Glomerular visceral epithelial cell (primary cell): ENCODE measurements around the gene CBL.
"Not testable (repeated sequence)": the region's sequence is repeated elsewhere in the genome, so short reads cannot be mapped to it uniquely, and the experiment has no call there.

Experiments
- DNase-seq: peaks from one replicate; pipeline ENCODE4 v3.0.0-alpha.2; 2016; ENCODE audit errors: extremely low spot score

CBL gene

DNA sequence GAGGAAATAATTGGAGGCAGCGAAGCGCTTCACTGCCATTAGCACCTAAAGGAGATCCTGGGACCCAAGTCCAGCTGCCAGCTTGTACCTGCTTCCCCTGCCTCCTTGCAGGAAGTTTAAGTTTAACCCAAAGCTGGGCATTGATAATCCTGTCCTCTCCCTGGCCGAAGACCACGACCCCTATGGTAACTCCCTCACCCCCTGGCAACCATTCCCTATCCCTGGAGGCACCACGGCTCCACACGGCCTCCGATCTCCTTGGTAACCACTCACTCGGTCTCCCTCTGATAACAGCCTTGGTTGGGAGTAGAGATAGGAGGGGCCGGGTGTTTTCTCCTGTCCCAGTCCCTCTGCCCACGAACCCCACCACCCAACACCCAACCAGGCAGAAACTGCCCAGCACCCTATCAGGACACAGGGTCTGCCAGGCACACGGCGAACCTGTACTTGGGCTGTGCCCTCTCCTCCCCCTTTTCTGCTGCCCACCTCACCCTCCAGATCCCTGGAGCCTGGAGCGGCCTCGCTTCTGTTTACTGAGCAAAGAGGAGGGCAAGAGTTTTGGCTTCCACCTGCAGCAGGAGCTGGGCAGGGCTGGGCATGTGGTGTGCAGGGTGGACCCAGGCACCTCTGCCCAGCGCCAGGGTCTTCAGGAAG lies 20.0 kb upstream of the CBL start:
- DNase-seq, result no peak

DNA sequence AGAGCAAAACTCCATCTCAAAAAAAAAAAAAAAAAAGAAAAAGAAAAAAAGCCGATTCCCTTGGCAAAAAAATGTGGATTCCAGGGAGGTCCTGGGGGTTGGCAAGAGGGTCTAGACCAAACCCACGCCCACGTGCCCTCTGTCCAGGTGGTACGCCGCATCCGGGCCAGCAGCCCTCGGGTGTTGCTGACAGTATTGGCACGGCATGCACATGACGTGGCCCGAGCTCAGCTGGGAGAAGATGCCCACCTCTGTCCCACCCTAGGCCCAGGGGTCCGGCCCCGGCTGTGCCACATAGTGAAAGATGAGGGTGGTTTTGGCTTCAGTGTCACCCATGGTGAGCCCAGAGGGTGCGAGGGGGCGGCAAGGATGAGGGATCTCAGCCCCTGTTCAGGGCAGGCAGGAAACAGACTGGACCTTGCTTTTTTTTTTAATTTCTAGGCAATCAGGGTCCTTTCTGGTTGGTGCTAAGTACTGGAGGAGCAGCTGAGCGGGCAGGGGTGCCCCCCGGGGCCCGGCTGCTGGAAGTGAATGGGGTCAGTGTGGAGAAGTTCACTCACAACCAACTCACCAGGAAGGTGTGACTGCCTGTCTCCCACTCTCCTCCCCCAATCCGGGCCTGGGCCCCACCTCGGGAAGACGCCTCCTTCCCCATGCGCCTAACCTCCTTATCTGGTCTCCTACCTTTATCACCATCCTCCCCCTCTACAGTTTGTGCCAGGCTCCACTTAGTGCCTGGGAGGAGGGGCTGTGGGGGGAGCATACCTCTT lies 18.8 kb upstream of the CBL start:
- DNase-seq, result no peak

DNA sequence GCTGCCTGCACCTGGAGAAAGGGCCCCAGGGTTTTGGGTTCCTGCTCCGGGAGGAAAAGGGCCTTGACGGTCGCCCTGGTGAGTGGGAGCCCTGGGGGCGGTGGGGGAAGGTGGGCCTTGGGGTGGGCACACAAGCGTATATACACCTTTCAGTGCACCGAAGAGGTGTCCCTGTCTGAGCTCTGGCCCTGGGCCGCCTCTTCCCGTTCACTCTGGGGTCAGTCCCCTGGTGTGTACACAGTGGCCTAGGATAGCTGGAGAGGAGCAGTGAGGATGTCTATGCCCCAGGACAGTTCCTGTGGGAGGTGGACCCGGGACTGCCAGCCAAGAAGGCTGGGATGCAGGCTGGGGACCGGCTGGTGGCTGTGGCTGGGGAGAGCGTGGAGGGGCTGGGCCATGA lies 18.1 kb upstream of the CBL start:
- DNase-seq, result no peak

DNA sequence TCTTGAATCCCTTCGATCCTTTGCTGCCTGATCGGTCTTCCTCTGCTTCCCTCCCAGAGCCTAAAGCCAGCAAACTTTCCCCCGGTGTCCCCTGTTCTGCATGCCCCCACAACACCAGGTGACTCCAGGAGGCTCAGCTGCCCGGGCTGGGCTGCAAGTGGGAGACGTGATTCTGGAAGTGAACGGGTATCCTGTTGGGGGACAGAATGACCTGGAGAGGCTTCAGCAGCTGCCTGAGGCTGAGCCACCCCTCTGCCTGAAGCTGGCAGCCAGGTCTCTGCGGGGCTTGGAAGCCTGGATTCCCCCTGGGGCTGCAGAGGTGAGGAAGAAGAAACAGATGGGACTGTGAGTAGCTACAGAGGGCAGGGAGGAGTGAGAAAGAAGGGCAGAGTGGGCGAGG lies 17.3 kb upstream of the CBL start:
- no peak for DNase-seq

DNA sequence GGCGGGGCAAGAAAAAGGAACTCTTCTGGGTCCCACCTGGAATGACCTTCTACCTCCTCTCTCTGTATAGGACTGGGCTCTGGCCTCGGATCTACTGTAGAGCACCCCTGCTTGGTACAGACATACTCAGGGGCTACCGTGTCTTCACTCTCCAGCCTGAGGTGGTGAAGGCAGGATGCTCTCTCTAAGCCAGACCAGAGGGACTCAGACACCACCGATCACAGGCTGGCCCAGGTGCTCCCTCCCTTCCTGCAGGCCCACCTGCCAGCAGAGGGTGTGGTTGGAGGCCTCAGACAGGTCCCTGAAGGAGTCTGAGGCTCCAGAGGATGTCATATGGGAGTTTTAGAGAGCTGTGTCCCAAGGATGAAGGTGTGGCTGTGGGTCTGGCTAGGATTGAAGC lies 16.7 kb upstream of the CBL start:
- DNase-seq, result no peak

DNA sequence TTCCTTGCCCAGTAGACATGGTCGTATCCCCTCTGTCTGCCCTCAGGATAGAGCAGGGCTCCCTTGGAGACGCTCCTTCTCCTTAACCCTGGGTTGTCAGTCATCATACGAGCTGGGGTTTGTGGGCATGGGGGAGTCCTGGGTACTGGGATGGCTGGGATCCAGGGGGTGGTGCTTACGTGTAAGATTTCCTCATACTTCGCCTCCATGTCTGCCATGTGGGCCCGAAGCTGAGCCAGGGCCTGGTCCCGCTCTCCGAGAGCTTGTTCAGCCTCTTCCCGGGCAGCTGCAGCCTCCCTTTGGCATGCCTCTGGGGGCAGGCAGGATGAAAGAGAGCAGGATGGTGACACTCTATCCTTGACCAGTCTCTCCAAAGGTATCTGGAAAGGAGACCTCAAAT lies 15.6 kb upstream of the CBL start:
- DNase-seq, result no peak

DNA sequence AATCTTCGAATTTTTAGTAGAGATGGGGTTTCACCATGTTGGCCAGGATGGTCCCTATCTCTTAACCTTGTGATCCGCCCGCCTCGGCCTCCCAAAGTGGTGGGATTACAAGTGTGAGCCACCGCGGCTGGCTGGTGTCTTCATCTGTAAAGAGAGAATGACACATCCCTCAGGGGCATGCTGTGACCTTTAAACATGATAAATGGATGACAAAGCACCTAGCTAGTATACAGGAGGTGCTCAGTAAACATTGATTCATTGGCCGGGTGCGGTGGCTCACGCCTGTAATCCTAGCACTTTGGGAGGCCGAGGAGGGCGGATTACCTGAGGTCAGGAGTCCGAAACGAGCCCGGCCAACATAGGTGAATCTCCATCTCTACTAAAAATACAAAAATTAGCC lies 14.9 kb upstream of the CBL start:
- not testable (repeated sequence) for DNase-seq

DNA sequence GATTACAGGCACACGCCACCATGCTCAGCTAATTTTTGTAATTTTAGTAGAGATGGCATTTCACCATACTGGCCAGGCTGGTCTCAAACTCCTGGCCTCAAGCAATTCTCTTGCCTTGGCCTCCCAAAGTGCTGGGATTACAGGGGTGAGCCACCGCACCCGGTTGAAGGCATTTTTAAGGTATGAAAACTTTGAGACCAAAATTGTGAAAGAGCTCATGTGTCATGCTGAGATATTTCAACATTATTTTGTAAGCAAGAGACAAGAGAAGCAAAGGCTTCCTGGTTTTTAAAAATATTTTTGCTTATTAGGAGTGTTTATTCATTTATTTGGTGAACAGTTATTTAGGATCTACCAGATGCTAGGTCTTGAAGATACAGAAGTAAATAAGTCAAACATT lies 14.0 kb upstream of the CBL start:
- DNase-seq, result no peak

DNA sequence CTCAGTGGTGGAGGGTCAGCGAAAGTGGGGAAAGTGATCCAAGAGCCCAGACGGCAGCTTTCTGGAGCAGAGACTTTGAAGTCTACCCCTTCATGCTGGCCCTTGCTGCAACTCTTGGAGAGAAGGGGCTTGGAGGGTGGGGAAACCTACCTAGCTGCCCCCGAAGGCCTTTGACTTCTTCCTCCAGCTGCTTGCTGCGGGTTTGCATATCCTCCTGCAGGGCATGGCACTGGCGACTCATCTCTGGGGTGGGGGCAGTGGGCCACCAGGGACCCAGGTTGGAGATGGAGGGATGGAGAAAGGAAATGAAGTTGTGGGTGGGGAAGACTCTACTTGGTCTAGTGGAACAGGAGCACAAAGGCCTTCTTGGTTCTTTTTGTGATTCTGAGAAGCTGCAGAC lies 13.1 kb upstream of the CBL start:
- DNase-seq, result no peak

DNA sequence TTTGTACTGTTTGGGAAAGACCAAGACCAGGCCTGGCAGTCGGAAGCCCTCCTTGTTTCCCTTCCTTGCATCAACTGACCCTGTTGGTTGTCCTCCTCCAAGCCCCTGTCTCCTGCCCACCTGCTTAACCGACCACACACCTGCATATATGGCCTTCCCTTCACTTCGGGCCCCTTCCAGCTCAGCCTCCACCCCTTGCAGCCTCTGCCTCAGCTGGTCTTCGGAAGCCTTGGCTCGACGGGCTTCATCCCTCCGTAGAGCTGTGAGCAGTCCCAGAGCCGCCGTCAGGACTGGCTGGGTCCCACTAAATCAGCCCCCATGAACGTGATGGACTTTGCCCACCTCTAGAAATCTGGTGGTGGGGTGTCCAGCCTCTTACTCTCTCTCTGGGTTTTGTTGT lies 12.5 kb upstream of the CBL start:
- no peak for DNase-seq

DNA sequence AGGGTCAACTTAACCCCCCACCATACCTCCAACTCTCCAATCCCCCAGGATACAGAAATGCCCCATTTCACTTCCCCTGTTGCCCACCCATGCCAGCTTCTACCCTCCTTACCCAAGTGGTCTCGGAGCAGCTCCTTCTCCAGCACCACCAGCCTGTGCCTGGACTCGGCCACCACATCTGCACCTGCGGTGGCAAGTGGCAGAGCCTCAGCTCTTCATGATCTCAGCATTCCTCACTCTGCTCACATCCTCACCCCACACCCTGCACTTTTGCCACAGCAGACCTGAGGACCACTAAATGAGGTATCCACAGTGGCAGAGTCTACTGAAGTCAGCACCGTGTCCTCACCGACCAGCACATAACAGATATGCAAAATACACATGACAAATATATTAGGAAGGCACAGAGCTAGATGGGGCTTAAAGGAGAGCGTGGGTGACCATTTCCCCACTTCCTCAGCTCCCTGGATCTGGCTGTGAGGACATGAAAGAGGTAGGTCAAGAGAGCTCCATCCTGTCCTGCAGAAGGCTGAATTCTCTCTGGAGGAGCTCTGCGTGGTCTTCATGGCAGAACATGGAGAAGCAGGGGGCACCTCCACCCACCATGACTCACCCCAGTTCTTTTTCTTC lies 11.2 kb upstream of the CBL start:
- DNase-seq, result no peak

DNA sequence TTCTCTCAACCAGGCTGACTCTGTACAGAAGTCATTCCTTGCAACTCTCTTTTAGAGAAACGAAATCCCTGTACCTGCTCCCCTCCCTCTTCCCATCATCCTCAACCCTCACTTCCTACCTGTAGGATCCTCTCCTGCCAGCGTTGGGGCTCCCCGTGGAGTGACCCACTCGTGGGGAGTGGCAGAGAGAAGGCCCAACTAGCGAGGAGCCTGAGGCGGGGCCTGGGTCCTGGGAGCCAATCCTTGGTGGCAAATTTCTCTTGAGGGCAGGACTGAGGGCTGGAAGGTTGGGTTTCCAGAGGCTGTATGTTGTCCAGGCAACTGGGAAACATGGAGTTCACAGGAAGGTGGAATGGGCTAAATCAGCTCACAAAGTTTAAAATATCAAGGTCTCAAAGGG lies 10.5 kb upstream of the CBL start:
- DNase-seq, result peak; percentile 57

DNA sequence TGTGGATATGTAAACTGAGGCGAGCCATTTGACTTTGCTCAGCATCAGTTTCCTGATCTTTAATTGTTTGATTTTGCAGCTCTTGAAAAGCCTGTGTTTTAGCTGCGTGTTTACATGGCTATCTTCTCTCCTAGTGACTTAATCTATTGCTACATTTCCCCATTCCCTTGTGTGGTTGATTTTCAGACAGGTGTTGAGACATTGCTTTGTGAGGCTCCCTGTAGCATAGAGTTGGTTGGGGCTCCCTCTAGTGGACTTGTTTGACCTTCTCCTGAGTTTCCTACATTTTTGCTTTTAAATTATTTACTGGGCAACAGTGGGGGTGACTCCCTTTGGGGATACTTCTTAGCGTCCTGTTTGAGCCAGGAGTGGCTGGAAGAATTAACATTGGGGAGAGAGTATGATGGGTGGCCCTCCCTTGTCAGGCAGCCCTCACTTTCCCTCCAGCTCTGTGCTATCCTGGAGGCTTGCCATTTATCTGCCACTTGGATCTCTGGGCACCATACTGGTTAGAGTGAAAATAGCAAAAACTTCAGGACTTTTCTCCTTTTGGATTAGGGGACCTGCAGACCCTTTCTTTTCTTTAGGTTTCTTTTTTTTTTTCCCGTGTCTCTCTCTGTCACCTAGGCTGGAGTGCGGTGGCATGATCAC lies 9.2 kb upstream of the CBL start:
- peak; percentile 85 for DNase-seq

DNA sequence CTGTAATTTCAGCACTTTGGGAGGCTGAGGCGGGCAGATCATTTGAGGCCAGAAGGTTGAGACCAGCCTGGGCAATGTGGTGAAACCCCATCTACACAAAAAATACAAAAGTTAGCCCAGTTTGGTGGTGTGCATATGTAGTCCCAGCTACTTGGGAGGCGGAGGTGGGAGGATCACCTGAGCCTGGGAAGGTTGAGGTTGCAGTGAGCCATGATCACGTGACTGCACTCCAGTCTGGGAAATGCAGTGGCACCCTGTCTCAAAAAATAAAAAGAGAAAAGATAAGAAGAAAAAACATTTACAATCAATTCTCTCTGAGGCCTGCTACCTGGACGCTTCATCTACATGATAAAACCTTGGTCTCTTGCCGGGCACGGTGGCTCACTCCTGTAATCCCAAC lies 7.2 kb upstream of the CBL start:
- no peak for DNase-seq

DNA sequence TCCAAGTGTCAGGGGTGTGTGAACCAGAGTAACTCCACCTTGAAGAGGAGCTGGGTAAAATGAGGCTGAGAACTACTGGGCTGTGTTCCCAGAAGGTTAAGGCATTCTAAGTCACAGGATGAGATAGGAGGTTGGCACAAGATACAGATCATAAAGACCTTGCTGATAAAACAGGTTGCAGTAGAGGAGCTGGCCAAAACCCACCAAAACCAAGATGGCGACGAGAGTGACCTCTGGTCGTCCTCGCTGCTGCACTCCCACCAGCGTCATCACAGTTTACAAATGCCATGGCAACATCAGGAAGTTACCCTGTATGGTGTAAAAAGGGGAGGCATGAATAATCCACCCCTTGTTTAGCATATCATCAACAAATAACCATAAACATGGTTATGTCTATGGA lies 4.9 kb upstream of the CBL start:
- DNase-seq, result not testable (repeated sequence)

DNA sequence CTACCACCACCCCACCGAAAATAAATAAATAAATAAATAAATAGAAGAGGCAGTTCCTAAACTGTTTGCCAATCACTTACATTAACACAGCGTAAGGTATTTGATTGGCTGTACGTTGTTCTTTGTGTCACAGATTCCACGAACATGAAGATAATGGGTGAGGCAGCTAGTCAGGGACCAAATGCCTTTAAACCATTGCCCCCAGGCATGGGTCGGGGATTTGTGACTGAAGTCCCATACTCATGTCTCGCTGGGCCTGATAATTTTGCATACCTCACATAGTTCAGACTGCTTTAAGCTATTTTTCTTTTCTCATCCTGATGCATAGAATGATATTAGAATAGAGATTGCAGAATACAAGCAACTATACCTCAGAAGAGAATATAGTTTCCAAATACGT lies 3.6 kb upstream of the CBL start:
- DNase-seq, result no peak

DNA sequence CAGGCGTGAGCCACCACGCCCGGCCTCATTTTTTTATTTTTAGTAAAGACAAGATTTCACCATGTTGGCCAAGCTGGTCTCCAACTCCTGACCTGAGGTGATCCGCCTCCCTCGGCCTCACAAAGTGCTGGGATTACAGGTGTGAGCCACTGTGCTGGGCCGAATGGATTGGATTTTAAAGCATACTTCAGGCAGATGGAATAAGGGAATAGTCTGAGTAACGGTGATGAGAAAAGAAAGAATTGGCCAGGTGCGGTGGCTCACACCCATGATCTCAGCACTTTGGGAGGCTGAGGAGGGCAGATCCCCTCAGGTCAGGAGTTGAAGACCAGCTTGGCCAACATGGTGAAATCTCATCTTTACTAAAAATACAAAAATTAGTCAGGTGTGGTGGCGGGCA lies 2.1 kb upstream of the CBL start:
- DNase-seq, result no peak

DNA sequence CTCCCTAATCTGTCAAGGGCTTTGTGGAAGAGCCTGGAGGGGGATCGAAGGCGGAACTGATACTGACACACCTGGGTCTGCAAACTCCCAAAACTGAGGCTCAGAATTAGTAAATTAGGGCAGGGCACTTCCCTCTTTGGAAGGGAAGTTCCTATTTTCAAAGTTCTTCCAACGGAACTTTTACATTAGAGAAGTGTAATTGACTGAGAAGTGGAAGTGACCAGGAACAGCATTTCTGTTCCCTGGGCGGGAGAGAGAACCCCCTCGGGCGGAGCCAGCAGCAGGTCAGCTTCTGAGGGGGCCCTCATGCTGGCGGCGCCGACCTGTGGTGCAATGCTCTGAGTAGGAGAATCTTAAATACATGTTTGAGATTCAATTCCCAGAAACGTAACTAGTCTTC lies 1.1 kb upstream of the CBL start:
- no peak for DNase-seq

DNA sequence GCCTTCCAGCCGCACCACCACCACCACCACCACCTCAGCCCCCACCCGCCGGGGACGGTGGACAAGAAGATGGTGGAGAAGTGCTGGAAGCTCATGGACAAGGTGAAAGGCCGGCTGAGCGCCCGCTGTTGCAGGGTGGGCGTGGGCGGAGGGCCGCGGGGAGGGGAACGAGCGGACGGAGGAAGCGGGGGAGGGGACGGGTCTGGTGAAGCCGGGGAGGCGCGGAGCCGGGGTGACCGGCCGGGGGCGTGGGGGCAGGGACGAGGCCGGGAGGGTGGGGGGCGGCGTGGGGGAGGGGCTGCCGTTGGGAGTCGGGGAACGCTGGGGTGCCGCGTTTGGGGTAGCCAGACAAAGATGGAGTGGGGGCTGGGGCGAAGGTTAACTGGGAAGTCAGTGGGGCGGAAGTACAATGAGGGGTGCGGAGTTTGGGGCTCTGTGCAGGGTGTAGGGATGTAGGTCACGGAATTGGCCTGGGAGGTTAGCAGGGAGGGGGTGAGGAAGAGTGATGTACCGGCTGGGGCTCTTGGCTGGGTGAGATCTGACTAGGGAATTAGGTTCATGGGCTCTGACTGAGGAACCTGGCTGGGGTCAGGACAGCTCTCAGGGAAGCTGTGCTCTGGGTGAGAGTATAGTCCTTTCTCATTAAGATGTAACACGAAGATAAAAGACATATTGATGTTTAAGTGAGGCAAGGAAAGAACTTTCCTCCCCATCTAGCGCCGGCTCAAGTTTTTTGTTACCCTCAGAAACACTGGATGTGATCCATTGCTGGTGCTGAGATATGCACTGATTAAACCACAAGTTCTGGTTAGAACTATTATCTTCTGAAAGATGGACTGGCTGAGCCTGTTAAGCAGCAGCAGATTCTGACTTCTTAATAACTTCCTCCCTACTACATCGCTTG lies 624 bp downstream of the CBL start:
- DNase-seq, result peak; percentile 22

DNA sequence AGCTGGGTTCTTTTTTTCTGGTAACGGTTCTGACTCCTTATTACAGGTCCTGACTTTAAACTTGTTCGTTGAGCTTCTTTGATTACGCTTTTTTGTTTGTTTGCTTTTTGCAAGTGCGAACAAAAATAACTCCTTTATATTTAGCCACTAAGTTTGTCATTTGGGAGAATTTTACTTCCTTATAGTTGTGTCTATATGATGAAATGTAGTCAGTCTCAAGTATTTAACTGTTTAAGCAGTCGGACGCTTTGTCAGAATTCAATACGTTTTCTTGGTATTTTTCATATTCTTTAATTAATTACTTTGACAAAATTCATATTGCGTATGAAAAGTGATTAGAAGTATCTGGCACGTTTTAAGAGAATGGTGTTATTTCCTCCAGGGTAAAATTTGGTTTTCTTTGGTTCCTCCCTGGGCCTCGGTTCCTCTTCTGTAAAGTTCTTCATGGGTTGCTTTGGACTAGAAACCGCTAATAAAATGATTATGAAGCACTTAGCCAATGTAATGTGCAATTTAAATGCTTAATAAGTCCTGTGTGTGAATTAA lies 1.3 kb downstream of the CBL start:
- no peak for DNase-seq

DNA sequence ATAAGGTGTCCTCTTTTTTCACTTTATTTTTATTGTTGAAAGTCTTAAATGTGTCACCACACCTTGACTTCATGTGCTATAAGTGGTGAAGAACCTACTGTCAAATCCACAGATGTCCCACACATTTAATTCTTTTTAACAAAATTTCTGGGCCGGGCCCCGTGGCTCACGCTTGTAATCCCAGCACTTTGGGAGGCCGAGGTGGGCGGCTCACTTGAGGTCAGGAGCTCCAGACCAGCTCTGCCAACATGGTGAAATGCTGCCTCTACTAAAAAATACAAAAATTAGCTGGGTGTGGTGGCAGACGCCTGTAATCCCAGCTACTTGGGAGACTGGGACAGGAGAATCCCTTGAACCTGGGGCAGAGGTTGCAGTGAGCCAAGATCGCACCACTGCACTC lies 3.0 kb downstream of the CBL start:
- no peak for DNase-seq

DNA sequence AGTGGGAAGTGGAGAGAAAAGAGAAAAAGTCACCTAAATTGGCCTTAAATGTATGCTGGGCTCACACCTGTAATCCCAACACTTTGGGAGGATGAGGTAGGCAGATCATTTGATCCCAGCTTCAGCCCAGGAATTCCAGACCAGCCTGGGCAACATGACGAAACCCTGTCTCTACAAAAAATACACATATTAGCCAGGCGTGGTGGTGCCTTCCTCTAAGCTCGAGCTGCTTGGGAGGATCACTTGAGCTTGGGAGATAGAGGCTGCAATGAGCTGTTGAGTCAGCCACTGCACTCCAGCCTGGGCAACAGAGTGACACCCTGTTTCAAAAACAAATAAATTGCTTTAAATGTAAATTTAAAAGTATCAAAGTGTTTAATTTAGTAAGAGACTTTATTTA lies 3.9 kb downstream of the CBL start:
- DNase-seq, result no peak
